B cell (primary cell): ENCODE measurements around the gene SPDYC. TPM values are rescaled to one million over a fixed set of nuclear protein-coding genes. Genes with fewer than 3 reads are reported as not detected.

Experiments
- ATAC-seq: fragments of 200-7000 bp; cut with Tn5 transposase; one replicate; pipeline ENCODE4 v1.10.0; 2021; ENCODE audit warnings: low read depth, mild to moderate bottlenecking, moderate number of reproducible peaks, moderate library complexity
- CTCF ChIA-PET: fragments of 350-600 bp; sonication (Branson Sonifier 250); formaldehyde crosslinking; loops from one replicate; lab custom pipeline; 2021; ENCODE audit warnings: antibody characterized with exemption, inconsistent platforms; lab: Charles Lee
- POLR2A ChIA-PET: fragments of 350-600 bp; sonication (Branson Sonifier 250); formaldehyde crosslinking; loops from one replicate; lab custom pipeline; 2021; ENCODE audit warnings: antibody characterized with exemption; lab: Charles Lee
- DNase-seq: peaks from one replicate; pipeline ENCODE4 v3.0.0; 2013
- H2AFZ ChIP-seq: 2 replicates; pipeline ENCODE4 v1.6.1; 2012; ENCODE audit warnings: mild to moderate bottlenecking, low read depth, low read length; ENCODE audit not compliant: insufficient read depth, poor library complexity, severe bottlenecking
- H3K27ac ChIP-seq, 2 donors: 1 replicate in 1 of 2; 2 replicates in 1 of 2; pipeline ENCODE4 v1.5.1; 2012 to 2013; ENCODE audit warnings: low read length in 2 of 2, mild to moderate bottlenecking in 2 of 2, moderate library complexity in 1 of 2
- H3K27me3 ChIP-seq, 4 experiments: fragments of 200-600 bp in 1 of 4; sonication (generic) in 1 of 4; replicated peaks in 1 of 4; 1 replicate in 2 of 4; 2 replicates in 2 of 4; pipeline versions ENCODE4 v1.6.1 to v1.7.0; 2013 to 2016; ENCODE audit warnings: low read length in 3 of 4, mild to moderate bottlenecking in 2 of 4, mixed read lengths in 1 of 4, moderate library complexity in 1 of 4; ENCODE audit not compliant: insufficient read depth in 4 of 4, control insufficient read depth in 3 of 4; ENCODE audit errors: control extremely low read depth in 1 of 4
- H3K36me3 ChIP-seq, 2 experiments: replicated peaks in 1 of 2; 1 replicate in 1 of 2; 2 replicates in 1 of 2; pipeline versions ENCODE4 v1.6.1 to v1.7.1; 2013; ENCODE audit warnings: low read length in 1 of 2; ENCODE audit not compliant: insufficient read depth in 2 of 2, control insufficient read depth in 1 of 2; ENCODE audit errors: control extremely low read depth in 1 of 2, extremely low read depth in 1 of 2
- H3K4me1 ChIP-seq, 2 donors: fragments of 200-600 bp in 1 of 2; sonication (generic) in 1 of 2; 1 replicate in 1 of 2; 2 replicates in 1 of 2; pipeline versions ENCODE4 v1.5.1 to v1.6.1; 2013 to 2017; ENCODE audit warnings: low read length in 2 of 2; ENCODE audit not compliant: control insufficient read depth in 2 of 2, insufficient read depth in 2 of 2
- H3K4me2 ChIP-seq: replicated peaks from 2 replicates; pipeline ENCODE3; 2012; ENCODE audit warnings: mild to moderate bottlenecking, low read depth, low read length; ENCODE audit not compliant: poor library complexity, severe bottlenecking
- H3K4me3 ChIP-seq, 5 experiments: fragments of 200-600 bp in 1 of 5; sonication (generic) in 1 of 5; 1 replicate in 3 of 5; 2 replicates in 2 of 5; pipeline versions ENCODE4 v1.5.1 to v1.7.0; 2011 to 2016; ENCODE audit warnings: low read length in 4 of 5, mild to moderate bottlenecking in 4 of 5, low read depth in 2 of 5, control low read depth in 1 of 5, moderate library complexity in 1 of 5; ENCODE audit not compliant: insufficient read depth in 1 of 5; ENCODE audit errors: control extremely low read depth in 1 of 5, extremely low read depth in 1 of 5
- H3K79me2 ChIP-seq: fragments of 200-600 bp; sonication (generic); one replicate; pipeline ENCODE4 v1.6.0; 2016; ENCODE audit warnings: low read length; ENCODE audit not compliant: control insufficient read depth, insufficient read depth
- H3K9ac ChIP-seq: fragments of 200-600 bp; sonication (generic); 2 replicates; pipeline ENCODE4 v1.6.1; 2017; ENCODE audit warnings: mild to moderate bottlenecking, low read length, moderate library complexity
- H3K9me3 ChIP-seq, 3 donors: one replicate each; pipeline versions ENCODE4 v1.6.1 to v1.7.1; 2013; ENCODE audit warnings: low read length in 2 of 3; ENCODE audit not compliant: control insufficient read depth in 2 of 3, insufficient read depth in 1 of 3; ENCODE audit errors: control extremely low read depth in 1 of 3
- H4K20me1 ChIP-seq: 2 replicates; pipeline ENCODE4 v1.6.0; 2012; ENCODE audit warnings: mild to moderate bottlenecking, low read length; ENCODE audit not compliant: insufficient read depth, control insufficient read depth, poor library complexity, severe bottlenecking
- H3K27ac Mint-ChIP-seq: one replicate; pipeline ENCODE4 v1.8.0; 2021; ENCODE audit warnings: mixed read lengths
- H3K27me3 Mint-ChIP-seq: one replicate; pipeline ENCODE4 v1.8.0; 2021; ENCODE audit warnings: mixed read lengths
- H3K4me1 Mint-ChIP-seq: one replicate; pipeline ENCODE4 v1.8.0; 2021; ENCODE audit warnings: mixed read lengths
- H3K4me3 Mint-ChIP-seq: one replicate; pipeline ENCODE4 v1.8.0; 2021; ENCODE audit warnings: mixed read lengths
- H3K9me3 Mint-ChIP-seq: one replicate; pipeline ENCODE4 v1.8.0; 2022; ENCODE audit warnings: mixed read lengths; ENCODE audit not compliant: insufficient read depth
- EZH2 ChIP-seq: IDR thresholded peaks from 2 replicates; pipeline ENCODE4 v1.6.1; 2012; ENCODE audit warnings: borderline replicate concordance, low read depth, mild to moderate bottlenecking, moderate library complexity, low read length; ENCODE audit not compliant: insufficient read depth, poor library complexity, severe bottlenecking
- WGBS: methylation state at CpG from one replicate; pipeline ENCODE4 v1.1.5; 2013; ENCODE audit warnings: missing lambda C conversion rate; ENCODE audit not compliant: insufficient coverage; 5-methylcytosine and 5-hydroxymethylcytosine counted together
- intact Hi-C: fragments of 100-400 bp; cut with micrococcal nuclease; formaldehyde crosslinking; loops from one replicate; pipeline ENCODE4 v1.10.0; 2022
- polyA plus RNA-seq: library from polyadenylated mRNA; depleted of rRNA; stranded (reverse); fragments of >200 nt; gene quantifications from 2 replicates; pipeline ENCODE4 v1.2.3, GENCODE V29; 2012
- total RNA-seq, 2 donors: library from RNA; stranded (reverse); fragments of 120-200 nt in 1 of 2; gene quantifications; 1 replicate in 1 of 2; 2 replicates in 1 of 2; pipeline versions ENCODE4 v1.2.3 to v1.2.4, GENCODE V29; 2013 to 2022
- TF ChIP-seq, protein P1 (sequence below): fragments of 200-600 bp; IDR thresholded peaks from one replicate; pipeline ENCODE4 v1.8.0; 2022; ENCODE audit warnings: antibody characterized with exemption, mild to moderate bottlenecking

SPDYC gene
- total and polyA plus RNA-seq, 2 donors (not counting 1 experiment from before 2014, with no cell fraction given), result not detected

DNA sequence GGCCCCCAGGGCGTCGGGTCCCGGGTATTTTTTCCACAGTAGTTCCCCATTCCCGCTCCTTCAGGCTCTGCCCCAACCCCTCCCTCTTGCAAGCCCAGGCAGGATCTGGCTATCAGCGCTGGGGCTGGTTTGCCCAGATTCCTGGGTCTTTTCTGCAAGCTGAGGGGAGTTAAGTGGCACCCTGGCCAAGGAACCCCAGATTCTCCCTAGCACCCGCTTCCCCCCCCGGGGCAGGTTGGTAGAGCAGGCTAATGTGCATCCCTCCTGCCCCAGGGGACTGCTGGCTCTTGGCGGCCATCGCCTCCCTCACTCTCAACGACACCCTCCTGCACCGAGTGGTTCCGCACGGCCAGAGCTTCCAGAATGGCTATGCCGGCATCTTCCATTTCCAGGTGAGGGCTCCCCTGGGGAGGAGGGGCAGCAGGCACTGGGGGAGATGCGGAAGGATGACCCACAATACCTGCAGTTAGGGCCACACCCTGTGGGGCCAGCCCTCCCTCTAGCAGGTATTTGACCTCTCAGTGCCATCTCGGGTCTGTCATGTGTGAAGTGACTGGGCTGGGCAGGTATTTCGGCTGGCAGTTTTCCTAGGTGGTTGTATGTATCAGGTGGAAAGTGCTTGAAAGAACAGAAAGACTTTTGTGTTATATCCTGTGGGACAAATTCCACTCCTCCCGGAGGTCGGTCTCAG, 13.3 kb downstream of the SPDYC start:
- H3K4me1 ChIP-seq, result peaks cover 16 to 24% of the 10 kb centered on the region in 2 donors

DNA sequence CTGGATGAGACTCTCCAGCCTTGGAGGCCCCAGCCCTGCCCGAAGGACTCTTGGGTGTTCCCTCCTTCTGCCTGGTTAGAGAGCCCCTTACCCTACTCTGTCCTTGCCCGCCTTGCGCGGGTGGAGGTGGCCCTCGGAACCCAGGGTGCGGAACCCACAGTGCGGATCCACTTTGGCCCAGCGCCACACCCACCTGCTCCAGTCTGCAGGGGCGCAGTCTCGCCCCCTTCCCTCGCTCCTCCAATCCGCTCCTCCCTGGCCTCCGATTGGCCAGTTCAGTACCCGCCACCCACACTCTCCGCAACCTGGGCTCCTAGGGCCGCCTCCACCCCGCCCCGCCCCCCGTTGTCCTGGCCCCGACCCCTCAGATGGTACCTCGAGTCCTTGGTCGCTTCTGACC, 14.1 kb downstream of the SPDYC start:
- H3K4me1 ChIP-seq, result peaks cover 16 to 24% of the 10 kb centered on the region in 2 donors
- Mint-ChIP-seq H3K4me3 (peak overlapping the region; percentile 91), H3K27me3 (no peaks in the 10 kb centered on the region), H3K27ac (no peak overlapping the region), H3K9me3 (no peaks in the 10 kb centered on the region), H3K4me1 (peaks cover 23% of the 10 kb centered on the region)
- TF ChIP-seq, protein P1, sequence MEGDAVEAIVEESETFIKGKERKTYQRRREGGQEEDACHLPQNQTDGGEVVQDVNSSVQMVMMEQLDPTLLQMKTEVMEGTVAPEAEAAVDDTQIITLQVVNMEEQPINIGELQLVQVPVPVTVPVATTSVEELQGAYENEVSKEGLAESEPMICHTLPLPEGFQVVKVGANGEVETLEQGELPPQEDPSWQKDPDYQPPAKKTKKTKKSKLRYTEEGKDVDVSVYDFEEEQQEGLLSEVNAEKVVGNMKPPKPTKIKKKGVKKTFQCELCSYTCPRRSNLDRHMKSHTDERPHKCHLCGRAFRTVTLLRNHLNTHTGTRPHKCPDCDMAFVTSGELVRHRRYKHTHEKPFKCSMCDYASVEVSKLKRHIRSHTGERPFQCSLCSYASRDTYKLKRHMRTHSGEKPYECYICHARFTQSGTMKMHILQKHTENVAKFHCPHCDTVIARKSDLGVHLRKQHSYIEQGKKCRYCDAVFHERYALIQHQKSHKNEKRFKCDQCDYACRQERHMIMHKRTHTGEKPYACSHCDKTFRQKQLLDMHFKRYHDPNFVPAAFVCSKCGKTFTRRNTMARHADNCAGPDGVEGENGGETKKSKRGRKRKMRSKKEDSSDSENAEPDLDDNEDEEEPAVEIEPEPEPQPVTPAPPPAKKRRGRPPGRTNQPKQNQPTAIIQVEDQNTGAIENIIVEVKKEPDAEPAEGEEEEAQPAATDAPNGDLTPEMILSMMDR, result no peak
- no peak for TF ChIP-seq EZH2
- no peaks in the 10 kb centered on the region for H3K9me3 ChIP-seq
- peaks cover 0 to 27% of the 10 kb centered on the region in 2 experiments for H3K36me3 ChIP-seq
- POLR2A ChIA-PET, result no interaction called here
- no peaks in the 10 kb centered on the region for H3K27me3 ChIP-seq
- H3K79me2 ChIP-seq, result peaks cover 42% of the 10 kb centered on the region
- no peak overlapping the region for H3K4me2 ChIP-seq
- DNase-seq, result no peak
- H2AFZ ChIP-seq, result no peak overlapping the region
- no peak overlapping the region for H3K27ac ChIP-seq
- WGBS, result 98% methylated on average over 18 of the region's 22 CpGs
- no peak overlapping the region for H3K9ac ChIP-seq
- intact Hi-C loops, result no loop called here
- H3K4me3 ChIP-seq, result no peak overlapping the region
- ATAC-seq, result no peak
- CTCF ChIA-PET, result interaction anchor here (5.8 kb wide), 1 partner anchor 73 kb away, joined by 118 read pairs; the partner anchor contains the start of gene TM7SF2
- peaks cover 5% of the 10 kb centered on the region for H4K20me1 ChIP-seq

More for the DNA sequence above, 13.3 kb downstream of the SPDYC start:
- no peak overlapping the region for H2AFZ ChIP-seq
- DNase-seq, result no peak
- no peak overlapping the region for H3K27ac ChIP-seq
- TF ChIP-seq, protein P1, result no peak
- no peak for TF ChIP-seq EZH2
- peak overlapping the region; percentile 97 for H3K4me2 ChIP-seq
- H3K4me3 ChIP-seq, result no peak overlapping the region
- H4K20me1 ChIP-seq, result peaks cover 5% of the 10 kb centered on the region
- H3K9me3 ChIP-seq, result no peaks in the 10 kb centered on the region
- peak overlapping the region; percentile 71 for H3K27ac Mint-ChIP-seq
- no peak overlapping the region for H3K9ac ChIP-seq
- CTCF ChIA-PET, result interaction anchor here (0.8 to 5.8 kb wide), 4 partner anchors 42 to 146 kb away, joined by 3 to 118 read pairs (median 16); partner anchors contain the start of genes FAU, MRPL49 and TM7SF2
- H3K79me2 ChIP-seq, result peaks cover 46% of the 10 kb centered on the region
- H3K4me1 Mint-ChIP-seq, result peaks cover 24% of the 10 kb centered on the region
- intact Hi-C loops, result no loop called here
- 94% methylated on average over 13 of the region's 19 CpGs for WGBS
- no peak for ATAC-seq
- H3K27me3 ChIP-seq, result no peaks in the 10 kb centered on the region
- H3K36me3 ChIP-seq, result peaks cover 0 to 29% of the 10 kb centered on the region in 2 experiments
- POLR2A ChIA-PET, result interaction anchor here (2.7 kb wide), 1 partner anchor 62 kb away, joined by 23 read pairs; the partner anchor contains the start of genes FAU and MRPL49
- no peaks in the 10 kb centered on the region for H3K9me3 Mint-ChIP-seq
- no peaks in the 10 kb centered on the region for H3K27me3 Mint-ChIP-seq
- peak overlapping the region; percentile 91 for H3K4me3 Mint-ChIP-seq
